ENCODE data around the gene ZAR1. TPM values are rescaled to one million over a fixed set of nuclear protein-coding genes. Genes with fewer than 3 reads are reported as not detected.

Gene ZAR1
- polyA plus RNA-seq, 2 of the 4 experiments (the other 2 are of a cell fraction), result 0.05 TPM; not detected in 1

- no peak for DNase-seq (ENCODE audit: low read depth in 1 of 2, low spot score in 1 of 2)
- ChIA-PET CTCF (no interaction called here), POLR2A (no interaction called here)
- H3K4me2 ChIP-seq, result no peak overlapping the region
- ATAC-seq, result no peak
- WGBS (ENCODE audit: missing lambda C conversion rate), result 71% methylated on average over 2 of the region's 2 CpGs
- no peaks in the 10 kb centered on the region for H3K4me1 ChIP-seq
- no peaks in the 10 kb centered on the region for H3K9me3 ChIP-seq
- FAIRE-seq, result no peak
- H3K4me3 ChIP-seq, result no peak overlapping the region
- no peak overlapping the region for H3K27ac ChIP-seq
- no peak for TF ChIP-seq ATOH8 (CRISPR knock-in tag; IDR thresholded peaks at IDR 0.05; ENCODE audit: low read depth)
- TF ChIP-seq KDM1A (IDR thresholded peaks at IDR 0.05; ENCODE audit: low read depth), result no peak
- no peak for TF ChIP-seq GATA3 (IDR thresholded peaks at IDR 0.05; ENCODE audit: borderline replicate concordance)
- no peak for TF ChIP-seq E2F6 (IDR thresholded peaks at IDR 0.05; ENCODE audit: borderline replicate concordance, low read depth)
- TF ChIP-seq ZNF302 (CRISPR knock-in tag; IDR thresholded peaks at IDR 0.05), result no peak
- no peak for TF ChIP-seq ESRRA (IDR thresholded peaks at IDR 0.05; ENCODE audit: borderline replicate concordance, low read length)
- no peak for TF ChIP-seq BCL3 (IDR thresholded peaks at IDR 0.05)
- TF ChIP-seq REST (IDR thresholded peaks at IDR 0.05), result no peak
- TF ChIP-seq PHF8 (IDR thresholded peaks at IDR 0.05; ENCODE audit: borderline replicate concordance, low read depth), result no peak
- TF ChIP-seq ELK1 (IDR thresholded peaks at IDR 0.05; ENCODE audit: low read depth, low read length), result no peak
- no peak for TF ChIP-seq HEYL (CRISPR knock-in tag; IDR thresholded peaks at IDR 0.05)
- no peak for TF ChIP-seq NFE2L2 (conservative IDR thresholded peaks at IDR 0.05; ENCODE audit: low read length)
- no peak for TF ChIP-seq FOSL2 (IDR thresholded peaks at IDR 0.05)
- no peak for TF ChIP-seq FOSL2 (CRISPR knock-in tag; IDR thresholded peaks at IDR 0.05)
- no peak for TF ChIP-seq TP53 (CRISPR knock-in tag; IDR thresholded peaks at IDR 0.05)
- no peak for TF ChIP-seq ZC3H11A (IDR thresholded peaks at IDR 0.05)
- TF ChIP-seq MYC (IDR thresholded peaks at IDR 0.05; ENCODE audit: borderline replicate concordance, low read length), result no peak
- TF ChIP-seq EP300 (IDR thresholded peaks at IDR 0.05), result no peak
- no peak for TF ChIP-seq CBX2 (IDR thresholded peaks at IDR 0.05; ENCODE audit: borderline replicate concordance, low read depth)
- TF ChIP-seq, protein P1, sequence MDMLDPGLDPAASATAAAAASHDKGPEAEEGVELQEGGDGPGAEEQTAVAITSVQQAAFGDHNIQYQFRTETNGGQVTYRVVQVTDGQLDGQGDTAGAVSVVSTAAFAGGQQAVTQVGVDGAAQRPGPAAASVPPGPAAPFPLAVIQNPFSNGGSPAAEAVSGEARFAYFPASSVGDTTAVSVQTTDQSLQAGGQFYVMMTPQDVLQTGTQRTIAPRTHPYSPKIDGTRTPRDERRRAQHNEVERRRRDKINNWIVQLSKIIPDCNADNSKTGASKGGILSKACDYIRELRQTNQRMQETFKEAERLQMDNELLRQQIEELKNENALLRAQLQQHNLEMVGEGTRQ (IDR thresholded peaks at IDR 0.05), result no peak
These were observed 35.5 kb upstream of the ZAR1 start for GRCh38 chr4:48454591-48454990.
